Ishikawa (cell line): Measurements from ENCODE around the gene CDADC1.

Experiments
- CEBPB ChIP-seq: IDR thresholded peaks from 2 replicates; pipeline ENCODE4 v1.6.1; 2012
- CREB1 ChIP-seq: IDR thresholded peaks from 2 replicates; pipeline ENCODE4 v1.6.1; 2012; ENCODE audit warnings: low read depth
- EP300 ChIP-seq: IDR thresholded peaks from 2 replicates; pipeline ENCODE4 v1.6.1; 2012; ENCODE audit warnings: borderline replicate concordance
- MAX ChIP-seq: IDR thresholded peaks from 2 replicates; pipeline ENCODE4 v1.6.1; 2012
- NFIC ChIP-seq: IDR thresholded peaks from 2 replicates; pipeline ENCODE4 v1.6.1; 2012
- RAD21 ChIP-seq: IDR thresholded peaks from 2 replicates; pipeline ENCODE4 v1.6.1; 2012; ENCODE audit warnings: low read depth
- REST ChIP-seq: IDR thresholded peaks from 2 replicates; pipeline ENCODE4 v1.6.1; 2012; ENCODE audit warnings: low read depth, mild to moderate bottlenecking
- TAF1 ChIP-seq: IDR thresholded peaks from 2 replicates; pipeline ENCODE4 v1.6.1; 2012; ENCODE audit warnings: low read depth, mild to moderate bottlenecking
- TCF12 ChIP-seq: IDR thresholded peaks from 2 replicates; pipeline ENCODE4 v1.6.1; 2012; ENCODE audit warnings: low read depth
- TEAD4 ChIP-seq: IDR thresholded peaks from 2 replicates; pipeline ENCODE4 v1.6.1; 2012
- USF1 ChIP-seq: IDR thresholded peaks from 2 replicates; pipeline ENCODE4 v1.6.1; 2012
- YY1 ChIP-seq: IDR thresholded peaks from 2 replicates; pipeline ENCODE4 v1.6.1; 2012; ENCODE audit warnings: low read depth
- ZBTB7A ChIP-seq: IDR thresholded peaks from 2 replicates; pipeline ENCODE4 v1.6.1; 2012; ENCODE audit warnings: low read depth

- no peak for TF ChIP-seq TAF1
- TF ChIP-seq EP300 = no peak
- TF ChIP-seq TEAD4 = no peak
- no peak for TF ChIP-seq USF1
- TF ChIP-seq NFIC = no peak
- no peak for TF ChIP-seq TCF12
- no peak for TF ChIP-seq RAD21
- no peak for TF ChIP-seq YY1
- no peak for TF ChIP-seq ZBTB7A
- no peak for TF ChIP-seq REST
- no peak for TF ChIP-seq MAX
- TF ChIP-seq CEBPB = no peak
- TF ChIP-seq CREB1 = no peak
Measured at GRCh38 chr13:49295244-49295643, 47.5 kb downstream of the CDADC1 start.
